GM20000 (cell line): ENCODE results near the gene LIG4.

ENCODE experiments used
- DNase-seq: peaks from one replicate; pipeline ENCODE4 v3.0.0; 2012; ENCODE audit warnings: low spot score
- CTCF ChIP-seq: IDR thresholded peaks from 2 replicates; pipeline ENCODE4 v1.5.1; 2012; ENCODE audit warnings: mild to moderate bottlenecking, control low read depth; ENCODE audit errors: extremely low read depth, missing control alignments

The LIG4 gene

GRCh38 chr13:108215436-108215835, at the start of gene LIG4:
Gene LIG4 (minus strand): TSS chr13:108215536. CDS start chr13:108211268, 4,268 bp downstream.
- no peak for TF ChIP-seq CTCF

GRCh38 chr13:108263621-108264355, 48.5 kb upstream of the LIG4 start:
- no peak for TF ChIP-seq CTCF
- DNase-seq = no peak

More at GRCh38 chr13:108215436-108215835, at the start of gene LIG4:
- peak; percentile 94 for DNase-seq

GRCh38 chr13:108257248-108257647, 41.9 kb upstream of the LIG4 start:
- TF ChIP-seq CTCF = no peak
- no peak for DNase-seq

- TF ChIP-seq CTCF = no peak
- DNase-seq = no peak
These were observed 33.8 kb upstream of the LIG4 start for GRCh38 chr13:108249150-108249549.

GRCh38 chr13:108230377-108230776, 15.0 kb upstream of the LIG4 start:
- no peak for TF ChIP-seq CTCF
- no peak for DNase-seq

GRCh38 chr13:108227651-108228272, 12.4 kb upstream of the LIG4 start:
- peak; percentile 38 for DNase-seq
- peak; percentile 23 for TF ChIP-seq CTCF

GRCh38 chr13:108226184-108226583, 10.8 kb upstream of the LIG4 start:
- no peak for DNase-seq
- TF ChIP-seq CTCF = no peak
